Stimulated activated CD4-positive, alpha-beta T cell treated with anti-CD3 and anti-CD28 coated beads, Interleukin-12 subunit alpha, Interleukin-12 subunit beta, amount 100 ng/mL, for 48 hours (primary cell): ENCODE measurements around the gene PROCR.
"Not testable (repeated sequence)": the region's sequence is repeated elsewhere in the genome, so short reads cannot be mapped to it uniquely, and the experiment has no call there.

ENCODE experiments used
- DNase-seq, 3 donors: peaks; one replicate each; pipeline ENCODE4 v3.0.0-alpha.2; 2020; ENCODE audit warnings: low read depth in 2 of 3, low spot score in 1 of 3

Gene PROCR

GRCh38 chr20:35171753-35172433 lies at the start of gene PROCR:
Gene PROCR, plus strand, starts transcription at chr20:35172072. Its CDS starts 83 bp downstream, at chr20:35172155.
- DNase-seq, result no peak

- no peak for DNase-seq
Measured at GRCh38 chr20:35122756-35123405, 49.0 kb upstream of the PROCR start.

GRCh38 chr20:35125753-35126152 lies 46.1 kb upstream of the PROCR start:
- no peak for DNase-seq

GRCh38 chr20:35129647-35130069 lies 42.2 kb upstream of the PROCR start:
- DNase-seq, result no peak

- DNase-seq, result no peak
Measured at GRCh38 chr20:35131934-35132333, 39.9 kb upstream of the PROCR start.

GRCh38 chr20:35133031-35133430 lies 38.8 kb upstream of the PROCR start:
- no peak for DNase-seq

GRCh38 chr20:35133735-35134134 lies 38.1 kb upstream of the PROCR start:
- no peak for DNase-seq

GRCh38 chr20:35134472-35134871 lies 37.4 kb upstream of the PROCR start:
- no peak for DNase-seq

GRCh38 chr20:35134880-35135279 lies 37.0 kb upstream of the PROCR start:
- no peak for DNase-seq

- no peak for DNase-seq
Measured at GRCh38 chr20:35135867-35136586, 35.8 kb upstream of the PROCR start.

- DNase-seq, result no peak
Measured at GRCh38 chr20:35144694-35145093, 27.2 kb upstream of the PROCR start.

- no peak for DNase-seq
Measured at GRCh38 chr20:35145141-35145564, 26.7 kb upstream of the PROCR start.

GRCh38 chr20:35146299-35146919 lies 25.5 kb upstream of the PROCR start:
- DNase-seq, result peak in 1 of 3 donors; percentile 9

GRCh38 chr20:35146920-35147574 lies 24.8 kb upstream of the PROCR start, which contains the start of gene EDEM2:
Gene EDEM2, minus strand, starts transcription at chr20:35147336. Its CDS starts 78 bp downstream, at chr20:35147258.
- DNase-seq, result peak; percentile 85 to 91 (median 87)

- not testable (repeated sequence) for DNase-seq
Measured at GRCh38 chr20:35147575-35148071, 24.2 kb upstream of the PROCR start.

- DNase-seq, result no peak
Measured at GRCh38 chr20:35150846-35151579, 20.9 kb upstream of the PROCR start.

GRCh38 chr20:35151736-35152135 lies 20.1 kb upstream of the PROCR start:
- no peak for DNase-seq

- DNase-seq, result no peak
Measured at GRCh38 chr20:35155936-35156335, 15.9 kb upstream of the PROCR start.

- DNase-seq, result no peak
Measured at GRCh38 chr20:35156978-35157377, 14.9 kb upstream of the PROCR start.

GRCh38 chr20:35160341-35160740 lies 11.5 kb upstream of the PROCR start:
- DNase-seq, result not testable (repeated sequence)
